Ascending aorta (tissue), 2 donors: Measurements from ENCODE around the gene CDCA7L. TPM values are rescaled to one million over a fixed set of nuclear protein-coding genes. Genes with fewer than 3 reads are reported as not detected.

ENCODE experiments used
- DNase-seq, 2 donors: peaks; one replicate each; pipeline ENCODE4 v3.0.0-alpha.2; 2019; ENCODE audit warnings: low spot score in 2 of 2
- H3K27ac ChIP-seq, 2 donors: fragments of 200-600 bp; sonication (generic); one replicate each; pipeline ENCODE4 v1.5.1; 2016 to 2017; ENCODE audit warnings: mild to moderate bottlenecking in 1 of 2
- H3K27me3 ChIP-seq: fragments of 200-600 bp; sonication (generic); one replicate; pipeline ENCODE4 v1.5.1; 2017
- H3K36me3 ChIP-seq, 2 donors: fragments of 200-600 bp; sonication (generic); one replicate each; pipeline ENCODE4 v1.5.1; 2016
- H3K4me1 ChIP-seq, 2 donors: fragments of 200-600 bp; sonication (generic); one replicate each; pipeline ENCODE4 v1.5.1; 2016 to 2017; ENCODE audit warnings: mild to moderate bottlenecking in 1 of 2
- H3K4me3 ChIP-seq, 2 donors: fragments of 200-600 bp; sonication (generic); one replicate each; pipeline ENCODE4 v1.5.1; 2016 to 2017; ENCODE audit warnings: mild to moderate bottlenecking in 1 of 2
- H3K9me3 ChIP-seq, 2 donors: fragments of 200-600 bp; sonication (generic); one replicate each; pipeline ENCODE4 v1.5.1; 2016
- CTCF ChIP-seq, 3 experiments: fragments of 200-600 bp in 2 of 3; fragments of 450-650 bp in 1 of 3; sonication (generic) in 2 of 3; IDR thresholded peaks; one replicate each; pipeline ENCODE4 v1.5.1; 2016 to 2019; ENCODE audit warnings: antibody characterized with exemption in 3 of 3, mild to moderate bottlenecking in 1 of 3, moderate library complexity in 1 of 3
- intact Hi-C: fragments of 100-400 bp; cut with DNase I; formaldehyde crosslinking; loops from one replicate; pipeline ENCODE4 v1.15.1; 2023
- total RNA-seq: library from RNA; depleted of rRNA; stranded (reverse); fragments of >200 nt; gene quantifications from one replicate; pipeline ENCODE4 v1.1.0, GENCODE V29; 2016

The CDCA7L gene
- total RNA-seq, 1 donor from 2014 or later = 1.5 TPM

- Histone ChIP-seq H3K27me3 (no peaks in the 10 kb centered on the region), H3K36me3 (no peaks in the 10 kb centered on the region), H3K4me3 (no peak overlapping the region), H3K4me1 (peaks cover 0 to 6% of the 10 kb centered on the region in 2 donors), H3K27ac (no peak overlapping the region), H3K9me3 (no peaks in the 10 kb centered on the region)
- no peak for TF ChIP-seq CTCF (IDR thresholded peaks at IDR 0.05)
- intact Hi-C loops = no loop called here
- DNase-seq = no peak
Observed at GRCh38 chr7:21948887-21949540, 3.3 kb upstream of the CDCA7L start.

GRCh38 chr7:21948364-21948763, 2.7 kb upstream of the CDCA7L start:
- TF ChIP-seq CTCF (IDR thresholded peaks at IDR 0.05) = no peak
- Histone ChIP-seq H3K36me3 (no peaks in the 10 kb centered on the region), H3K4me3 (no peak overlapping the region), H3K4me1 (peaks cover 0 to 6% of the 10 kb centered on the region in 2 donors), H3K27me3 (no peaks in the 10 kb centered on the region), H3K9me3 (no peaks in the 10 kb centered on the region), H3K27ac (no peak overlapping the region)
- intact Hi-C loops = no loop called here
- no peak for DNase-seq

- TF ChIP-seq CTCF (IDR thresholded peaks at IDR 0.05) = no peak
- intact Hi-C loops = no loop called here
- Histone ChIP-seq H3K9me3 (no peaks in the 10 kb centered on the region), H3K4me1 (peaks cover 0 to 6% of the 10 kb centered on the region in 2 donors), H3K27me3 (no peaks in the 10 kb centered on the region), H3K4me3 (no peak overlapping the region), H3K36me3 (no peaks in the 10 kb centered on the region), H3K27ac (no peak overlapping the region)
- DNase-seq = no peak
Observed at GRCh38 chr7:21947946-21948345, 2.2 kb upstream of the CDCA7L start.

GRCh38 chr7:21947056-21947455, 1.4 kb upstream of the CDCA7L start:
- Histone ChIP-seq H3K27ac (no peak overlapping the region), H3K36me3 (no peaks in the 10 kb centered on the region), H3K4me1 (peaks cover 0 to 6% of the 10 kb centered on the region in 2 donors), H3K4me3 (no peak overlapping the region), H3K27me3 (no peaks in the 10 kb centered on the region), H3K9me3 (no peaks in the 10 kb centered on the region)
- no peak for DNase-seq
- intact Hi-C loops = no loop called here
- TF ChIP-seq CTCF (IDR thresholded peaks at IDR 0.05) = no peak

- TF ChIP-seq CTCF (IDR thresholded peaks at IDR 0.05) = no peak
- H3K4me1 ChIP-seq = peaks cover 0 to 6% of the 10 kb centered on the region in 2 donors
- intact Hi-C loops = no loop called here
- H3K4me3 ChIP-seq = peak overlapping the region in 1 of 2 donors; percentile 64
- no peaks in the 10 kb centered on the region for H3K27me3 ChIP-seq
- H3K9me3 ChIP-seq = no peaks in the 10 kb centered on the region
- H3K27ac ChIP-seq = peak overlapping the region in 1 of 2 donors; percentile 34
- DNase-seq = no peak
- no peaks in the 10 kb centered on the region for H3K36me3 ChIP-seq
Observed at GRCh38 chr7:21946222-21946709, 567 bp upstream of the CDCA7L start.
